AG09319 (cell line): Measurements from ENCODE around the gene PCCB.

ENCODE experiments used
- DNase-seq: peaks from one replicate; pipeline ENCODE4 v3.0.0-alpha.2; 2010; ENCODE audit warnings: low read depth; ENCODE audit errors: extremely low read depth
- CTCF ChIP-seq: IDR thresholded peaks from 2 replicates; pipeline ENCODE4 v1.5.1; 2011; ENCODE audit warnings: low read depth, mild to moderate bottlenecking, inconsistent platforms, low read length, moderate library complexity

PCCB gene

DNA sequence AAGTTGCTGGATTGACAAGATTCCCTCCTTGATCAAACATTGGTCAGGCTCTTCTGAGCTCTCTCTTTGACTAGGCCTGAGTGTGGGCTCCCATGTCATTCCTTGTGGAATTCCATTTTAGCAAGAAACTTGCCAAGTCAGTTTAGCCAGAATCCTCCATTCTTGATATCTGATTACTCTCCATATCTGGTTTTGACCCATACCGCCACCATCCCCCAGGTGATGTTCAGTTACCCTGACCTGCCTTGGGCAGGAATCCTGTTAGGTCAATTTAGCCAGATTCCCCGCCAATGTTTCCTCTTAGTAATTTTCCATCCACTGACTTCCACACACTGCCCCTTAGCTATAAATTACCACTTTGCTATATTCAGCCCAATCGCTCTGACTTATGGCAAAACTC lies 1.0 kb upstream of the PCCB start:
- no peak for DNase-seq
- no peak for TF ChIP-seq CTCF

DNA sequence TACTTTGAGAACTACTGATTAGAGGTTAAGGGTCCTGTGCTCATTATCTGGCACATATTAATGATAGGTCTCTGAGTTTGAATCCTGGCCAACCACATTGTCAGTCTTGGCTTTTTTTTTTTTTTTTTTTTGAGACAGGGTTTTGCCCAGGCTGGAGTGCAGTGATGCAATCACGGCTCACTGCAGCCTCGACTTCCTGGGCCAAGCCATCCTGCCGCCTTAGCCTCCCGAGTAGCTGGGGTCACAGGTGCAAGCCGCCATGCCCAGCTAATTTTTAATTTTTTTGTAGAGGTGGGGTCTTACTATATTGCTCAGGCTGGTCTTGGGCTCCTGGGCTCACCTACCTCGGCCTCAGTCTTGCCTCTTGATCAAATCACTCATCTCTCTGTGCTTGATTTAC lies 547 bp upstream of the PCCB start:
- no peak for DNase-seq
- no peak for TF ChIP-seq CTCF

- peak; percentile 41 for TF ChIP-seq CTCF
- DNase-seq = peak; percentile 19
Measured at GRCh38 chr3:136250903-136251460, 842 bp downstream of the PCCB start.

- DNase-seq = no peak
Measured at GRCh38 chr3:136251511-136251910, 1.4 kb downstream of the PCCB start.

GRCh38 chr3:136255672-136256406 lies 5.7 kb downstream of the PCCB start:
- DNase-seq = no peak
- no peak for TF ChIP-seq CTCF

More at GRCh38 chr3:136251511-136251910, 1.4 kb downstream of the PCCB start:
- no peak for TF ChIP-seq CTCF

- TF ChIP-seq CTCF = no peak
Measured at GRCh38 chr3:136258199-136258598, 8.1 kb downstream of the PCCB start.

DNA sequence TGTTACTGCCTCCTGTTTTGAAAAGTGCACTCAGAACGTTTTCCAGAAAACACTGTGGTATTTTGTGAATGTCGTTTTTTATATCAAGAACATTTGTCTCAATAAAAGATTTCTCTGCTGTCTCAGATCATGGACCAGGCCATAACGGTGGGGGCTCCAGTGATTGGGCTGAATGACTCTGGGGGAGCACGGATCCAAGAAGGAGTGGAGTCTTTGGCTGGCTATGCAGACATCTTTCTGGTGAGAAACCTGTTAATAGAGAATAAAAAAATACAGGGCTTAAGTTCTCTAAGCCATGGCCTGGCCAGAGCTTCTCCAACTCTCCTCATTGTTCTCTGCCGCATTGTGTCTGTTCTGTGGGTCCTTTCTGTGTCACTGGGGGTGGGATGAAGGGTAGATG lies 11.7 kb downstream of the PCCB start:
- no peak for TF ChIP-seq CTCF
- DNase-seq = no peak

More at GRCh38 chr3:136258199-136258598, 8.1 kb downstream of the PCCB start:
- no peak for DNase-seq
